22Rv1 (cell line): Measurements from ENCODE around the gene SEPTIN5.

Experiments used
- H3K27ac ChIP-seq: fragments of 450-650 bp; 2 replicates; pipeline ENCODE4 v1.5.1; 2017
- ZFX ChIP-seq: fragments of 450-650 bp; IDR thresholded peaks from 2 replicates; pipeline ENCODE4 v1.6.1; 2017; ENCODE audit warnings: antibody characterized with exemption, borderline replicate concordance
- TF ChIP-seq, protein P1 (sequence below): fragments of 450-650 bp; IDR thresholded peaks from 2 replicates; pipeline ENCODE4 v1.5.1; 2017; ENCODE audit warnings: mild to moderate bottlenecking

The SEPTIN5 gene

DNA sequence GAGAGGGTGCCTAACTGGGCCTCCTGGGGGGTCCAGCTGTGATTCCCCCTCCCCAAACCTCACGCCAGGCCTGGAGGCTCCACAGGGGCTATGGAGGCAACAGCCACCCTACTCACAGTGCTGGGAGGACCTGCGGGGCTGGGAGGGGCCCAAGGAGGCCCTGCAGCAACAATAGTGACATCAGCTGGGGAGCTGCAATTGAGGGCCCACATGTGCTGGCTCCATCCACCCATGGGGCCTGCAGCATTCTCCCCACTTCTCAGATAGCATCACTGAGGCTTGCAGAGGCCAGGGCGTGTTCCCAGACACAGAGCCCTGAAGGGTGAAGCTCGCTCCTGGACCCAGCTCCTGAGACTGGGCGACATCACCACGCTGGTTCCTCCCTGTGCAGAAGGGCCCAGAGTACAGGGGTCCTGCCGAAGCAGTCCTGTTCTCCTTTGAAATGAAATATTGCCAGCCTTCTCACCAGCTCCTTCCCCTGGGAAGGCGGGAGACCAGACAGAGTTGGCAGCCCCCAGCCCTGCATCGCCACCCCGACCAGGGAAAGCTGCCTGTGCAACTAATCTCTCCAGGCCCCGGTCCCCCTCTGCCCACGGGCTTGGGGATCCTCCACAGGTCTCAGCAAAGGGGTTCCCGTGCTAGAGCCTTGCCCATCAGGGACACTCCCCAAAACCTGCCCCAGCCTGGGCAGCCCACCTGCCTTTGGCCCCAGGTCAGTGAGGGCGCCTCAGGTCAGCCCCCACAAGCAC, 37.4 kb downstream of the SEPTIN5 start:
- H3K27ac ChIP-seq, result no peak overlapping the region
- TF ChIP-seq, protein P1, sequence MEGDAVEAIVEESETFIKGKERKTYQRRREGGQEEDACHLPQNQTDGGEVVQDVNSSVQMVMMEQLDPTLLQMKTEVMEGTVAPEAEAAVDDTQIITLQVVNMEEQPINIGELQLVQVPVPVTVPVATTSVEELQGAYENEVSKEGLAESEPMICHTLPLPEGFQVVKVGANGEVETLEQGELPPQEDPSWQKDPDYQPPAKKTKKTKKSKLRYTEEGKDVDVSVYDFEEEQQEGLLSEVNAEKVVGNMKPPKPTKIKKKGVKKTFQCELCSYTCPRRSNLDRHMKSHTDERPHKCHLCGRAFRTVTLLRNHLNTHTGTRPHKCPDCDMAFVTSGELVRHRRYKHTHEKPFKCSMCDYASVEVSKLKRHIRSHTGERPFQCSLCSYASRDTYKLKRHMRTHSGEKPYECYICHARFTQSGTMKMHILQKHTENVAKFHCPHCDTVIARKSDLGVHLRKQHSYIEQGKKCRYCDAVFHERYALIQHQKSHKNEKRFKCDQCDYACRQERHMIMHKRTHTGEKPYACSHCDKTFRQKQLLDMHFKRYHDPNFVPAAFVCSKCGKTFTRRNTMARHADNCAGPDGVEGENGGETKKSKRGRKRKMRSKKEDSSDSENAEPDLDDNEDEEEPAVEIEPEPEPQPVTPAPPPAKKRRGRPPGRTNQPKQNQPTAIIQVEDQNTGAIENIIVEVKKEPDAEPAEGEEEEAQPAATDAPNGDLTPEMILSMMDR, result no peak
- no peak for TF ChIP-seq ZFX

DNA sequence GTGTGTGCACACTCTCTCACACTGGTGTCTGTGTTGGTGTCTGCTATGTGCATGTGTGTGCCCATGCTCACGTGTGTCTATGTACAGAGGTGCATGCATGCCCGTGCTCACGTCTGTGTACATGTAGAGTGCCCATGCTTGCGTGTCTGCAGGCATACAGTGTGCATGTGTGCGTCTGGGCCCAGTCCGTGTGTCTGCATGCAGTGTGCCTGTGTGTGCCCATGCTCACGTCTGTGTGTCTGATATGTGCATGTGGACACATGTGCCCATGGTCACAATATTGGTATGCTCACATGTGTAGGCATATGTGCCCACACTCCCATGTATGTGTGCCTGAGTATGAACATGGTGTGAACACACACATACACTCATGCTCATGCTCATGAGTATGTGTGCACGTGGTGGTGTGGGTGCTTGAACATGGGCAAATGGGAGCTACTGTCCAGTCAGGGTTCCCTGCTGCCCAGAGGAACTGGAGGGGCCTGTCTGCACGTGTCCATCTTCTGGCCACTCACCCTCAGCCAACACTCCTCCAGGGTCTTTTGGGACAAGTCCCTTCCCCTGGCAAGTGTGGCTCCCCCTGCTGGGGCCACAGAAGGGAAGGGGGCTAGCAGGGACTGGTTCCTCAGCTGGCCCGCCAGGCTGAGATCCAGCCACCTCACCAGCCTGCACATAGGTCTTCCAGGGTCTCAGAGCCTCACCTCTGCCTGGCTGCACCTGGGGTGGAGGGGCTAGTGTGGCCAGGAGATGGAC, 39.0 kb downstream of the SEPTIN5 start:
- TF ChIP-seq ZFX, result no peak
- TF ChIP-seq, protein P1, result no peak
- no peak overlapping the region for H3K27ac ChIP-seq

DNA sequence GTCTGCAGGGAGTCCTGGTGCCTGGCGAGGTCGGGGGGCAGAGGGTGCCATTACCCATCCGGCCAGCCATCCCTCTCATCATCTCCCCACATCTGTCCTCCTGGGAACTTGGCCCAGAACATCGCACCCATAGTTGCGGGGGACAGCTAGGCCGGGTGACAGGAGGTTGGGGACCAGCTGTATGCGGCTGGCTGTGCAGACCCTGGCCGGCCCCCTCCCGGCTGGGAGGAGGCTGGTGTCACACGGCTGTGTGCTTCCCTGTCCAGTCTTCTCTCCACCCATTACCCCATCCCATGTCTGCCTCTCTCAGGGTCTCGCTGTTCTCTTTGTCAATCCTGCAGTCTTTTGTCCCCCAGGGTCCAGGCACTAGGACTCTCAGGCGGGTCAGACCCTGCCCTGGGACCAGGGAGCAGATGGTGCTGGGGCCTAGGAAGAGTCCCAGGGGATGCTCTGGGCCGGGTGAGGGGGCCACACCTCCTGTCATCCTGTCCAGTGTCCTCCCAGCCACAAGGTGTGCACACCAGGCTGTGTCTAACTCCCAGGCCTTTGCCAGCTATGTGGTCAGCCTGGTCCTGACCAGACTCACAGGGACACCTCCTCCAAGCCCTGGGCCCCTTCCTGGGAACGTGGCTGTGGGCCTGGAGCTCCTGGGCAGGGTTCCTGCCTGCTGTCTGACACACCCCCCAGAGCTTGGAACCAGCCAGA, 39.8 kb downstream of the SEPTIN5 start:
- H3K27ac ChIP-seq, result no peak overlapping the region
- no peak for TF ChIP-seq ZFX
- TF ChIP-seq, protein P1, result no peak

DNA sequence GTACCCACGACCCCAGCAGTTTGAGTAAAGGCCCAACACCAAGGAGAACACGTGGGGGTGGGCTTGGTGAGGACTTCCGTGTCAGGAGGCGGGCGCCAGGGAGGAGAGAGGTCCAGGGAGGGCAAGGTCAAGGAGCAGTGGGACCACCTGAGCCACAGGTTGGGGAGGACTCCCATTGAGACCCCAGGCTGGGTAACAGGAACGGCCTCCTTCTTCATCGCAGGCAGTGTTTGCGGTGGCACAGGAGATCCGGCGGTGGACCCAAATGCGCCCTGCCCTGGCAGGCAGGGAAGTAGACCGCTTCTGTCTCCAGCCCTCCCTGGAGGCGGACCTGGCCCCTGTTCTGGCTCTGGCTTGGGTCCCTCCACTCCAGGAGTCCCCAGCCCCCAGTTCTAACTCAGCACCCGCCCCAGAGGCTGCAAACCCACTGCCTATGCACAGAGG, 40.4 kb downstream of the SEPTIN5 start:
- no peak overlapping the region for H3K27ac ChIP-seq
- TF ChIP-seq, protein P1, result no peak
- TF ChIP-seq ZFX, result no peak

DNA sequence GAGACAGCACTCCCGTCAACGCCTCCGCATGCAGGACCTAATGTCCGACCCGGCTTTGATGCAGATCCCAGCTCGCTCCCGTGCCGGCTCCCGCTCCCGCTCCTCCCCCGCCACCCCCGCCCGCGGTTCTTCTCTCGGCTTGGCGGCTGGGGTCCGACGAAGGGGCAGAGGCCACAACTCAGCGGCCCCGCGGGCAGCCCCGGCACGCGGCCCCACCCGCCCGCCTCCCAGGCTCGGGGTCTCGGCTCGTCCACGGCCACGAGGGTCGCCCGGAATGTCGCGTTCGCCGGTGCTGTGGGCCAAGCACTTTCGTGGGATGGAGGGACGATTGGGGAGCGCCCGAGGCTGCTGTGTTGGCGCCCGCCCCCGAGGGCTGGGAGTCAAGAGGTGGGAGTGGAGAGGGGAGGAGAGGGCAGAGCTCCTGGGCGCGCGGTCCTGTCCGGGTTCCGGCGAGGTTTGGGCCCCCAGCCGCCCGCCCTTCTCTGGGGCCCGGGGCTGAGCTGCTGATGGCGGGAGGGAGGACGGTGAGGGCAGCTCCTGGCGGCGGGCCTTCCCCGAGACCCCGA, 40.9 kb downstream of the SEPTIN5 start:
- TF ChIP-seq ZFX, result no peak
- TF ChIP-seq, protein P1, result no peak

DNA sequence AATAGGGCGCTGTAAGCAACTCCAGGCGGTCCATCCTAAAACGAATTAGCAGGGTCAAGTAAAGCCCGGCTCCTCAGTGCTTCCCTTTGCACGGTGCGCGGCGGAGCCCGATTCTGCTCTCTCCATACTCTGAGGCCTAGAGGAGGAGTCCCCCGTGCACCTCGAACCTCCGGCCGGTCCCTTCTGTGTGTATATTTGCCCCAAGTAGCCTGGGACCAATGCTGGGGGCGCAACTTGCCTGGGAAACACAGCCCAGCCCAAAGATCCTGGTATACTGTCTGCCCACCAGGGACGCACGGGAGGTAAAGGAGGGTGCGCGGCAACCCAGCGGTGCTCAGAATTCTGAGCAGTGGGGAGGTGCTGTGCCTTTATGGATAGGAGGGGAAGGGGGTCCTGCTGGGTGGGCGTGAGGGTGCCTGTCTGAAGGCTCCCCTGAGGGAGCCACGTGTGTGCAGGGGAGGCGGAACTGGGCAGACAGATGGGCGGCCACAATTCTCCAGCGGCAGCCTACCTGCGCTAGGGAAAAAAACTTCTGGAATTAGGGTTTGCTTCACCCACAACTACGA, 41.5 kb downstream of the SEPTIN5 start:
- TF ChIP-seq, protein P1, result no peak
- no peak overlapping the region for H3K27ac ChIP-seq

More for the DNA sequence above, 40.9 kb downstream of the SEPTIN5 start:
- no peak overlapping the region for H3K27ac ChIP-seq
